ELR (cell line): ENCODE results near the gene COBLL1.

Experiments used
- DNase-seq: peaks from one replicate; pipeline ENCODE4 v3.0.0-alpha.2; 2015; ENCODE audit warnings: low read depth

The COBLL1 gene

DNA sequence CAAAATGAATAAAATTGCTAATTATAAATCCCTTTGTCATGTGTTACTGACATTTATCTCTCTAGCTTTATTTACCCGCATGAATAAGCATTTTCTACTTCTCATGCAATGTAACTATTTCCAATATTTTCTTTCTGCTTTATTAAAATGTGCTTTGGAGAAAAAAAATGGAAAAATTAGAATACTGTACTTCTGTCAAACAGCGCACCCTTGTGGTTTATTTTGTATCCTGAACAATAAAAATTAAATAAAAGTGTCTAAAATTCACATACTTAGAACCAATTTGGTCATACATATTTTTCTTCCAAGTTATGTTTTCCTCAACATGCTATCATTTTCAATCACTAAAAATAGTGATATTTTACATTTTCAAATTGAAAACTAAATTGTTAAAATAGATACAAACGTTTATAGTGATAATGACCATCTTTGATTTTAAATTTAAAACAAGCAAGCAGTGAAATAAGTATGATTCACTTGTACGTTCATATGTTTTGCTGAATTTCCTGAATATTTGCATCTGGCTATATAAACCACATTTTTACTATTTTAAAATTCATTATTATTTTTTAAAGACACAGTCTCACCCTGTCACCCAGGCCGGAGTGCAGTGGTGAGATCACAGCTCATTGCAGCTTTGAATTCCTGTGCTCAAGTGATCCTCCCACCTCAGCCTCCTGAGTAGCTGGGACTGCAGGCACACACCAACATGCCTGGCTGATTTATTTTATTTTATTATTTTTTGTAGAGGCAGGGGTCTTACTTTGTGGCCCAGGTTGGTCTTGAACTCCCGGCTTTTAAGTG, 124.4 kb downstream of the COBLL1 start:
- DNase-seq: peak; percentile 63

DNA sequence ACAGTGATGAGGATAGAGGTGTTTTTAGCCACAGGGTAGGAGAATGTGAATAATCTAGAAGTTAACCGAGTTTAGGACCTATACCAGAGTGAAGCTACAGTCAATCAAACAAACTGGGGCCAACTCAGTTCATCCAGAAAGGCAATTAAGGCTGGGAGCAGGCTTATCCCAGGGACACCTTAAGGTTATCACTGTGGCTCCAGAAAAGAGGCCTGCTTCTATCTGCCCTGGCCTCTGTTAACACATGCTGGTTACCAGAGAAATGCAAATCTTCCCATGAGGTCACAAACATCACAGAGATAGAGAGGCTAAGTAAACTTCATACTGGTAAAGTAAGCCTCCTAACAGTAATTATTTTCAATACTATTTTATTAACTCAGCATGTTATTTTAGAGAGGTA, 127.2 kb downstream of the COBLL1 start:
- no peak for DNase-seq

DNA sequence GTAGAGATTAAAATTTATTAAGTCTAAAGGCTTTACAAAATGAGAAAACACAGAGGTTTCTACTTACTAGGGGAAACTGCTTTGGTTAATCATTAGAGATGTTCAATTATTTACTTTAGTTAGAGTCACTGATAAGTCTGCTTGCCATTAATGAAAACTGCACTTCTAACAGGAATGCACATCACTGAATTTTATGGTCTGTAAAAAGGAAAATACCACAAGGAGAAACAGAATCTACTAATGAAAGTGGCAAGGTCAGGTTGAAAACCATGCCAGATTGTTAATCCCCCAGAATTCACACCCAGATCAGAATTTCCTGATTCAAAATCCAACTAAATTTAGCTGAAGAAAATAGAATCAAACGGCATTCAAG, 129.9 kb downstream of the COBLL1 start:
- no peak for DNase-seq

DNA sequence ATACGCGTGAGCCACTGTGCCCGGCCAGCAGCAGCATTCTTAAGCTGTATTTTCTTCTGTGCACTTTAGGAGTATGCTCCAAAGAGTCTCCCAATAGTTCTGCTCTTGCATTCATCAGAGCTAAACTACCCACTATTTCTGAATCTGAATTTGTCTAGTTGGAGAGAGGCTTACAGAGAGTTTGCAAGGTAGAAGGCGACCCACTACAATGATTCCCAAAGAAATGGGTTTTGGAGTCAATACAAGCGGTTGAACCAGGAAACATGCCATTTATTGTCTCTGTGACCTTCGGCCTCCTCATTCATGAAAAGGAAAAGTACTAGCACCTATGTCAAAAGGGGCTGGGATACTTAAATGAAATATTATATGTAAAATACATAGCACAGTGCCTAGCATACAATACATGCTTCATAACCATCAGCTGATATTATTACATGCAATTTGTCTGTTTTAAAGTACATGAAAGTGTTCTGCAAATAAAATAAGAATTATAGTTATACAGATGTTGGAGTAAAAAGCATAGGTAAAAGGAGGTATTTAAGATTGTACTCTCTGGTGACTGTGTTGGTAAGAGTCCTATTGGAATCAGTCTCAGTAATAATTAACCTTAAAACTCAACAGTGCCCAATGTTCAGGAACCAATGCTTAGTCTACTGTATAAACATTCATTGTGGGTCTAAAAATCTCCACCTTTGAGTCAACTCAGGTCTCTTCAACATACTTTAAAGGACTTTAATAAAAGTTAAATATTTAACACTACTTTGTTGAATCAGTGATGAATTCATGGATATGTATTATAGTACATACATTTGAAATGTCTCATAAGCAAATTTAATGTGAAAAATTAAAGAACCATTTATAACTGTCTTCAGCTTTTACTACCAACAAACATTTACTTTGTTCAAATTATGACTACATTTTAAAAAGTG, 130.5 kb downstream of the COBLL1 start:
- no peak for DNase-seq

DNA sequence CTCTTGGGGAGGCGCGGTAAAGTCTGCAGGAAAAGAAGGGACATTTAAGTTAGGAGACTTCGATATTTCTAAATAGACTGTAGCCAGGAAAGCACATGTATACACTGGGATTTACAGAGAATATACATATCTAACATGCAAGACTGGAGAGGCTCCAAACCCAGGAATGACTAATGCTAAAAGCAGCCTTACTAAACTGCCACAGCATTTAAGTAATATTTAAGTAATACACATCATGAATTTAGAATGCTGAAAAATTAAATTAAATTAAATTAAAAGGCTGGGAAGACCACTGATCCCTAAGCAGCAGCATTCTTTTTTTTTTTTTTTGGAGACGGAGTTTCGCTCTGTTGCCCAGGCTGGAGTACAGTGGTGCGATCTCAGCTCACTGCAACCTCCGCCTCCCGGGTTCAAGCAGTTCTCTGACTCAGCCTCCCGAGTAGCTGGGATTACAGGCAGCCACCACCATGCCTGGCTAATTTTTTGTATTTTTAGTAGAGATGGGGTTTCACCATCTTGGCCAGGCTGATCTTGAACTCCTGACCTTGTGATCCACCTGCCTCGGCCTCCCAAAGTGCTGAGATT, 131.3 kb downstream of the COBLL1 start:
- DNase-seq: peak; percentile 83

DNA sequence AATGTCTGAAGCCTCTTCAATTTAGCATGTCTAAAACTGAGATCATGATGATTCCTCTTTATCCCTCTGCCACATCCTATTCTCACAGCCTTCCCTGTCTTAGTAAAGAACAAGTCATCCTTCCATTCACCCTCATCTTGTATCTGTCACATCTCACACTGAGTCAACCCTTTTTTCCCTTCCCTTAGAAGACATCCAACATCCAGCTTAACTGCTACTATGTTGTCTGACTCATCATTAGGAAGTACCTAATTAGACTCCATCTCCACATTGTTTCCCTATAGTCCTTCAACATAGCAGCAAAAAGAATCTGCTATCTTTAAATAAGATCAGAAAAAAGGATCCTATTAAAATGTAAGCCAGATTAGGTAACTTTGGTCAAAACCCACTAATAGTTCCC, 135.1 kb downstream of the COBLL1 start:
- peak; percentile 92 for DNase-seq

DNA sequence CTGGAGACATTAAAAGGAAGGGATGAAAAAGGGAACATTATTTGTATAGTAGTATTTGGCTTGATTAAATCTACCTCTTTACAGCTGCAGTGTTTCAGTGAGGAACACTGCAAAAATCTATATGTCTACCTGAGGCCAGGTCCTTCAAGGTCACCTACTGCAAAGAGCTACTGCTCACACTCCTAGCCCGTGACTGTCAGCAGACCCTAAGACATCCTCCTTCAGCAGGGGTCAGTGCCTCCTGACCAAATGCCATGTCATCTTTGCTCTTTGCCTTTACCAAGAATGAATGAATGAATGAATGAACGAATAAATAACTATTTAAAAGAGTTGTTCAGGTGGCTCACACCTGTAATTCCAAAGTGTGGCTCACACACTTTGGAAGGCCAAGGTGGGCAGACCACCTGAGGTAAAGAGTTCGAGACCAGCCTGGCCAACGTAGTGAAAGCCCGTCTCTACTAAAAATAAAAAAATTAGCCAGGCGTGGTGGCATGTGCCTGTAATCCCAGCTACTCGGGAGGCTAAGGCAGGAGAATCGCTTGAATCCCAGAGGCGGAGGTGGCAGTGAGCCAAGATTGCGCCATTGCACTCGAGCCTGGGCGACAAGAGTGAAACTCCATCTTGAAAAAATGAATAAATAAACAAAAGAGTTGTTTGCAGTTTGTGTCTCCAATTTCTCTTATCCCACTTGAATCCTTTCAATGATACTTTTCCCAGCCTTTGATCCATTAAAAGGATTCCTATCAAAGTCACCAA, 136.0 kb downstream of the COBLL1 start:
- DNase-seq: no peak

DNA sequence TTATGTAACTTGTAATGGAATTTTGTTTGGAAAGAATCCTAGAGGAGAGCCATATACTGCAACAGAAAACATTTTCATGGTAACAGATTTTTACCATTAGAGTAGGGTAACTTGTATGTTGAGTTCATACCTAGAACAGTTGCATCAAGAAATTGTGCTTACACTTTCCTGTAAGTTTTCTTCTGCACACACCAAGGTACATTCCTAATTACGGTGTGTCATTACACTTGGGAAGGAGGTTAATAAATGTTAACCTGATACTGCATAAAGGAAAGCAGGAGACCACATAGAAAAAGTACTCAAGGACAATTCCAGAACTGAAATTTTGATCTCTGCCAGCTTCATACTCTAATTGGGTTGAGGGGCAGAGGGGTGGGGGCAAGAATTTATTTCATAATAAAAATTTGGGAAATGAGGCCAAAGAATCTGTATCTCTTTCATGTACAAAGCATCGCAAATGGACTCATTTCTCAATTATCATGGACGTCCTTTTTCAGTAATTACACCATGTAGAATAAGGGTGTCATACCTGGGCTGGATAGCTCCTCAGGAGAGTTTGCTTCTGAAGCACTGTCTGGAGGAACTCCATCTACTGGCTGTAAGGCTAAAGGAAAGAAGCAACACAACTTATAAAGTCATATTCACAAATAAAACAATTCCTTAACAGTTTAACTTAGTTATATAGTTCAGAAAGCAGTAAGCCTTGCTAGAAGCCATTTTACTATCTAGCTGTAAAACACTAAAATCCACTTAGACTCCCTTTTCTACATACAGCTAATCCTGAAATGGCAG, 137.5 kb downstream of the COBLL1 start:
- DNase-seq: no peak

DNA sequence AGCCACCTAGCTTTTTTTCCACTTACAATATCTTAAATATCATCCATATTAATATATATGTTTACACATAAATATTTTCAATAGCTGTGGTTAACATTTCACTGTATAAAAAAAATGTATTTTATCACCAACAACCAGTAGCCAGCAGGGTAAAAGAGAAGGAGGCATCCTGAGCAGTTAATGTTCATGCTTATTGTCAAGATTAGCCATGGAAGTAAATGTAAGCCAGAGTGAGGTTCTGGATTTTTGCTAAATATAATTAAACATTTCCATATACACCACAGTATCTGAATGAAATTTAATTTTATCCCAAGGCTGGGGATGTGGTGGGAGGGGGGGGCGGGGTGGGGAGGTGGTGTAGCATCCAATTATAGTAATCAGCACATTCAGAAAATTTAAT, 140.1 kb downstream of the COBLL1 start:
- no peak for DNase-seq

DNA sequence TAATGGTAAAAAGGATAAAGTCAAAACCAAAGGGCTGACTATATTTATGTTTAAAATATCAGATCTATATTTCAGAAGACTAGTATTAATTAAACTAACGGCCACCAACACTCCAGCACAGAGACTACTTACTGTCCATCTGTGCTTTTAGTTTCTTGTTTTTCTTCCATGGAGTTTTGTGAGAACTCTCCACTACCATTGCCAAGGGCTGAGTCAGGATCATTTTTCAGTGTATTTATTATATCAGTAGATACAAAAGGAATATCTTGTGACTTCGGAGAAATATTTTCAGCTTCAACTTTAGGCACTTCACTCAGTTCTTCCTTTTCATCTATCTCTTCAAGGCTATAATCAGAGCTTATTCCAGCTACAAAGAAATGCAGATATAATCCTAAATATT, 141.2 kb downstream of the COBLL1 start:
- no peak for DNase-seq

DNA sequence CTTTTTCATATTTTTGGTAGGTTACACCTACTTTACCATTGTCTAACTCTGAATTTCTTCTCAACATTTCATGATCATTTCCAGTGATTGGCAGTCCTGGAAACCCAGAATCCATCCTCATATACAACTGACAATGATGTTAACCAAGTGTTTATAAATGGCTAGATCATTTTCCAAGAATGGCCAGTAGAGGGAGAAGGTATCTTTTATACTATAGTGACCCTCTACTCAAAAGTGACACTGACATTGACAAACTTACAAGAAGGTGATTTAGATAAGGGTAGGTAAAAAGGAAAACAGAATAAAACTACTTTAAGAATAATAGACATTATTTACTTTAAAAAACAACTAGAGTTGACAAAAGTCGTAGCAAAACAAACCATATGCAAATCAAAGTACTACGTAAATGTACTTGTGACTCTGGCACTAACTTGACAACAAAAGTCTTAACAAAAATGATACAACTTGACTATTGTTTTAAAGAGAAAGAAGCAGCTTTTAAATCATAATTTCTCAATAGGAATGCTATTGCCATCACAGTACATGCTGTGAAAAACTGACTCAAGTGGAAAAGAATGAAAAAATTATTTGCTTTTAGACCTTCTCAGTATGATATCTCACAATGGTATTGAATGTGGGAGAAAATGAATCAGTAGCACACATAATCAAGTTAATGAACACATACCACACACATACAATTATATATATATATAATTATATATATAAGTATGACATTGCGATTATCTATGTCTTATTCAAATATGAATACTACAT, 143.7 kb downstream of the COBLL1 start:
- DNase-seq: peak; percentile 45

DNA sequence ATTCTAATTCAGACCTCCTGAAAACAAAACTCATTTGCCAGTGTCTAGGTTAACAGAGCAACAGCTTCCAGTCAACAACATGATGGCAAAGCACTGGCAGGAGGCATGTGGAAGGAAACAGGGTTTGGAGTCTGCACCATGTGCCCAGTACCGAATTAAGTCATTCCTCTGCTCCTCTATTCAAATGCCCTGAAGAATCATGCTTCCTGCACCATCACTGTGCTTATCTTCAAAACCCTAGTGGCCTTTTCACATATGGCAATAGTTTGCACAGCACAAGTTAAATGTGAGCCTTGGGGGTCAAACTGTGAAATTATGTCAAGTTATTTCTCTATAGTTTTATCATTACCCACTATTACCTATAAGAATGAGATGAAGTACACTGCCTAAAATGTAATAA, 145.0 kb downstream of the COBLL1 start:
- peak; percentile 20 for DNase-seq

DNA sequence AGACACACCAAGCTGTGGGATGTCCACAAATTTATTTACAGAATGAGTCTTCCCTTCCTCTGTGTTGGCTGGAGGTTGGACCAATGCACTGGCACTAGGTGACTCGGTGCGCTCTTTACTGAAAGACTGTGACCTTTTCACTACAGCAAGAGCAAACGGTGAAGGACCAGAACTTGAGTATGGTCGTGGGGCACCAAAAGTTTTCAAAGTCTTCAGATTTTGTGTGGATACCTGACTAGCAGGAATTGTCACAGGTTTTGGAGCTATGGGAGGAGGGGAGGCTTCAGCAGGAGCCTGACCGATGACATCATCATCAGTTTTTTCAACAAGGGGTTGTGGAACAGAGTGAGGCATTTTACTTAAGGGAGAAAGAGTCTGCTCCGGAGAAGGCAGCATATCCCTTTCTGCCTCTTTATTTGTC, 147.3 kb downstream of the COBLL1 start:
- no peak for DNase-seq

DNA sequence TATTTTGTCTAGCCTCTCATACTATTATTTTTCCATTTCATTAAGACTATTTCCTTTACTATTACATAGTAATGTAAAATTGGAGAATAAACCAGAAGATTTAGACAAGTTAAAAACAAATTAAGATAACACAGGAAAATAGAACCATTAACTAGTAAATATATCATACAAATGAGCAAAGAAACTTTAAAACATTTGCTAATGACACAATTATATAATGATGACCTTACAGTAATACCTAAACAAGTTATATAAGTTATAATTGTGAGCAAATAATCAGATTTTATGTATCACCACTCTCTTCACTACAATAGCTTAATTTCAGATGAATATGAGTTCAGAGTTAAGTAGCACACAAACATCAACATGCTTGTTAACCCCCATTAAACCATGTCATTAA, 147.8 kb downstream of the COBLL1 start:
- DNase-seq: no peak

DNA sequence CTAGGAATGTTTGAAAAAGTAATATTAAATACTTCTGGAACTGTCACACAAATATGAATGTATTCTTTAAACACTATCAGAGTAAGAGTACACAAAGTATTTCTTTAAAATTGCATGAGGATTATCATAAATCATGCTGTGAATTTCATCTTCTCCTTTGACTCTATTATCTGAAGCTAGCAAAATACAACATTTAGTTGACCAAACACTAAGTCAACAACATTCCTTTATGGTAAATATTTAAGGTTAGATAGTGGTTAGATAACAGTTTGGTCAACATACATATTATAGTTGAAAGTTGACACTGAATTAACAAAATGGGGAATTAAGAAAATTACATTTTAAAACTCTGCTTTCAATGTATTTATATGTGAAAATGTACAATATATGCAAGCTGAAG, 148.2 kb downstream of the COBLL1 start:
- DNase-seq: no peak

DNA sequence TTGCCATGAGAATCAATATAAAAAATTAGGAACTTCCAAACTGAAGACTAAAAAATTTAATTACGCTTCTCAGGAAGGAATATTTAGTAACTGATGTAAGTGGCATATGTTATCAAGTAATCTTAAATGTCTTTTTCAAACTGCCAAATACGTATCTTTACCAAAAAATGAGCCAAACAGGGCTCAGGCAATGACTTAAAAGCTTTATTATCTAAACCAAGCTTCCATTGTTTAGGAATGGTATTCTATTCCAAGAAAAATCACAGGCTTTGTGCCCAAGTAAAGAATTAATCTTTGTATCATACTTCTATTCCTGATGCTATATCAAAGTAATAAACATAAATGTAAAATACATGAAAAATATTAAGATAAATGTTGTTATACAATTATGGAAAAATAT, 148.7 kb downstream of the COBLL1 start:
- no peak for DNase-seq

DNA sequence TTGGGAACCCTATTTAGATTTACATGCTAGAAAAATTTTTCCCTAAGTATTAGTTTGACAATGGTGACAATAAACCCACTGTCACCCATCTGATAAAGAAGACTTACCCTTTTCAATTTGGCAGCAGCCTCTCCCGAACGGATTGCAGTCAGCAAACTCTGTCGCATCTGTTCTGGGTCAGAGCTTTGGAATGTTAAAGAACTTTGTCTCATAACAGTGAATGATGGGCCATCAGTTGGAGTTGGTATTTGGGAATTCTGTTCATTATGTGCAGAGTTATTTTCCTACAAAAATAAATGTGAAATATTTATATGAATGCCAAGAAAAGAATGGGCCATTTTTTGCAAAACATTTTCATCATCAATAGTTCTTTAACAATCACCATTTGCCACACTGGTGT, 149.5 kb downstream of the COBLL1 start:
- peak; percentile 10 for DNase-seq

DNA sequence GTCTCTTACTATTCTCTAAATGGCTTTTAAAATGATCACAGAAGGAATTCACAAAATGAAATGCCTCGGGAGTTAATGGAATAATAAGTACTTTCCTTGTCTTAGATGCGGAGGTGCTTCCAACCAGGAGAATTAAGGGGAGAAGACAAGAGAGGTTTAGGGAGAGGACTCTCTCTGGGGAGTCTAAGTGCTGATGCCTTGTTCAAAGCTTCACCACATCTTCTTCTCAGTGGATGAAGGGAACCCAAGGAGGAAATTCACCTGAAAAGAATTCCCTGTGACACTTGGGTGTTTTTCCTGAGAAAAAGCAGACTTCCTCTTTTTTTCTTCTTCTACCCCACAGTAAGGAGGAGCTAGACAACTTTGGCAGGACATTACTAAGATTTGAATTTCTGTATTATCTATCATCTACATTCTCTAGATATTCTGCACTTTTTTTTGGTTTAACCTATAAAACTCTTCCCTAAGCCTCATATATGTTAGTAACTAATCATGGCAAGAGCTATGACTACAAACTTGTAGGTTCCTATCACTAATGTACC, 150.2 kb downstream of the COBLL1 start:
- DNase-seq: no peak

DNA sequence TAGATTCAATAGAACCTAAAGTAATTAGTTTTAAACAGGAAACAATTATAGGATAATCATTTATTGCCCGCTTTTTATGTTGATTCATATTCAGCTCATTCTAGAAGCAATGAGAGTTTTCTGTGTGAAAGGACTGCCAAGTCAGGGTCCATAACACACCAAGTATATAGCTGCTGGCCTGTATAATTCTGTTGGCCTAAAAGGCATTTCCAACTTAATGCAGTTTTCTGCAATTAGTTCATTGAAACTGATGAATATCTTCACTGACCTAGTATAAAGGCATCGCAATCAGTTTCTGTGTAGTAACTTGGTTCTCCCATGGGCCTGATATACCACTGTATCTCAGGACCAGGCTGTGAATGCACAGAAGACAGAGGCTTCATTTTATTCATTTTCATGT, 151.3 kb downstream of the COBLL1 start:
- DNase-seq: no peak

DNA sequence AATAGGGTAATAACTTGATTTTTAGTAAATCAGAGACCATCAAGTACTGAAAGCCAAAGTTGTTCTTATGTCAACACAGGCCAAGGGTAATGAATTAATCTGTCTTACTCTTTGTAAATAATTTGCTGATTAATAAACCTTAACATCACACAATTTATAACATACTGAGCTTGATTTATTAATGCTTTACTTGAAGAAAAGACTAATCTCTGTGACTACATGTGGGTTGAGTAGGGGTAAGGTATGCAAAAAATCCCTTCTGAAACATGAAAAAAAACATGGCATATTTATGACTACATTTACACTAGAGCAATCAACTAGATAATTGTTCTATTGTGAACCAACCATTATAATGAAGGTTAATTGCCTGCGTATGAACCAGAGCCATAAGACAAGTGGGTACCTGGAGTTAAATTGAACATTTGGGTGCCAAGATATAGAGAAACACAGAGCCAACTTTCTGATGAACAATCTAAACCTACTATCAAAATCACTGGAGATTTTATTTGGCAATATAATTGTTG, 152.7 kb downstream of the COBLL1 start:
- DNase-seq: no peak
